ENCODE data around the gene APOLD1. TPM values are rescaled to one million over a fixed set of nuclear protein-coding genes. Genes with fewer than 3 reads are reported as not detected.
A peak's percentile ranks its signal among the peaks of the same experiment; 100 is the strongest.

Gene APOLD1
- total and polyA plus RNA-seq, 2 of the 4 experiments (the other 2 are of a cell fraction): 2.3 to 4.5 TPM

DNA sequence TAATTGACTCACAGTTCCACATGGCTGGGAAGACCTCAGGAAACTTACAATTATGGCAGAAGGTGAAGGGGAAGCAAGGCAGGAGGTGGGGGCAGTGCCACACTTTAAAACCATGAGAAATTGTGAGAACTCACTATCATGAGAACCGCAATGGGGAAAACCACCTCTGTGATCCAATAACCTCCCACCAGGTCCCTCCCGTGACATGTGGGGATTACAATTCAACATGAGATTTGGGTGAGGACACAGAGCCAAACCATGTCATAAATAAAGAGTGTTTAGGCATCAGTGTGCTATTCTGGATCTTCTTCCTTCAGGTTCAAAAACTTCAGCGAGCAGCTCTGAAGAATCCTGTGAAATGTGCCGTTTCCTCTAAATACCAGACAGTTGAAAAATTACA is 37.4 kb downstream of the APOLD1 start:
- H3K23ac ChIP-seq (ENCODE audit: low read depth, low read length): peak overlapping the region; percentile 60
- H3K4ac ChIP-seq (ENCODE audit: low read depth, low read length): peak overlapping the region; percentile 81
- H4K8ac ChIP-seq (ENCODE audit: low read depth in 2 of 2, low read length in 2 of 2): peak overlapping the region; percentile 2 to 93; a peak in 2 of 4 replicates
- no peaks in the 10 kb centered on the region for H3K27me3 ChIP-seq (ENCODE audit: control insufficient read depth, insufficient read depth, low read length)
- intact Hi-C loops (cut with micrococcal nuclease): no loop called here
- H3K4me2 ChIP-seq (ENCODE audit: low read depth, low read length): no peak overlapping the region
- H2AK5ac ChIP-seq (ENCODE audit: low read depth, low read length): peak overlapping the region; percentile 52
- H2BK15ac ChIP-seq (ENCODE audit: low read depth, low read length): peak overlapping the region; percentile 64; the same call in 1 of the 3 replicates
- H2AFZ ChIP-seq (replicated peaks; ENCODE audit: low read length, poor library complexity): no peak overlapping the region
- peak overlapping the region; percentile 80 for H2BK120ac ChIP-seq (ENCODE audit: low read depth, low read length)
- BruUV-seq (replicated peaks): no TSS peak
- ChIA-PET CTCF (no interaction called here), POLR2A (ENCODE audit: unreplicated experiment) (no interaction called here)
- peak; percentile 2 for ATAC-seq (ENCODE audit: low read depth)
- H3K9ac ChIP-seq (ENCODE audit: low read depth, low read length): no peak overlapping the region
- H2AK9ac ChIP-seq (replicated peaks; ENCODE audit: low read depth, low read length, poor library complexity): no peak overlapping the region
- peak overlapping the region; percentile 77 for H4K91ac ChIP-seq (ENCODE audit: insufficient read depth, low read depth, low read length)
- dilution Hi-C loops (cut with HindIII; ENCODE audit: low sequenced_read_pairs, unreplicated experiment): no loop called here
- H2BK5ac ChIP-seq (ENCODE audit: low read depth, low read length, poor library complexity, severe bottlenecking): peak overlapping the region; percentile 97
- peak overlapping the region; percentile 70 for H3K27ac ChIP-seq (ENCODE audit: insufficient read depth, low read length)
- H3K18ac ChIP-seq (ENCODE audit: low read depth, low read length): peak overlapping the region; percentile 76
- H3K79me1 ChIP-seq (ENCODE audit: low read depth in 1 of 2, low read length in 2 of 2): peaks cover 23 to 59% of the 10 kb centered on the region in 2 experiments
- no CpG with 5 or more reads among the region's 4 CpGs for WGBS, 2 experiments (ENCODE audit: extremely low coverage in 2 of 2, insufficient read length in 1 of 2)
- H4K20me1 ChIP-seq (ENCODE audit: insufficient read depth, low read length): peaks cover 7% of the 10 kb centered on the region; the same call in 1 of the 2 replicates
- peak overlapping the region; percentile 76 for H2BK20ac ChIP-seq (ENCODE audit: low read depth, low read length)
- H3K36me3 ChIP-seq (ENCODE audit: control insufficient read depth, insufficient read depth, low read length): peaks cover 40% of the 10 kb centered on the region
- no peaks in the 10 kb centered on the region for H3K9me3 ChIP-seq (ENCODE audit: control insufficient read depth, insufficient read depth, low read length)
- H3K14ac ChIP-seq (replicated peaks; ENCODE audit: low read depth, low read length): peak overlapping the region; percentile 81
- H3K56ac ChIP-seq (ENCODE audit: extremely low read depth, insufficient read depth, low read length): no peak overlapping the region; the same call in 1 of the 2 replicates
- no peak for TF ChIP-seq NFE2L2 (IDR thresholded peaks at IDR 0.05; ENCODE audit: low read depth, low read length)
- no peak for TF ChIP-seq SMC3 (IDR thresholded peaks at IDR 0.05; ENCODE audit: low read depth, low read length)
- no peak for TF ChIP-seq POLR2A (IDR thresholded peaks at IDR 0.05; ENCODE audit: low read depth, low read length)
- no peak for TF ChIP-seq RCOR1 (IDR thresholded peaks at IDR 0.05; ENCODE audit: insufficient replicate concordance, low read length)
- TF ChIP-seq CHD1 (IDR thresholded peaks at IDR 0.05; ENCODE audit: low read depth, low read length): no peak
- TF ChIP-seq MAFK (IDR thresholded peaks at IDR 0.05; ENCODE audit: low read depth, low read length): no peak
- TF ChIP-seq USF2 (IDR thresholded peaks at IDR 0.05; ENCODE audit: low read depth, low read length): no peak
- no peak for TF ChIP-seq RAD21 (IDR thresholded peaks at IDR 0.05; ENCODE audit: low read length)
- TF ChIP-seq, protein P1, sequence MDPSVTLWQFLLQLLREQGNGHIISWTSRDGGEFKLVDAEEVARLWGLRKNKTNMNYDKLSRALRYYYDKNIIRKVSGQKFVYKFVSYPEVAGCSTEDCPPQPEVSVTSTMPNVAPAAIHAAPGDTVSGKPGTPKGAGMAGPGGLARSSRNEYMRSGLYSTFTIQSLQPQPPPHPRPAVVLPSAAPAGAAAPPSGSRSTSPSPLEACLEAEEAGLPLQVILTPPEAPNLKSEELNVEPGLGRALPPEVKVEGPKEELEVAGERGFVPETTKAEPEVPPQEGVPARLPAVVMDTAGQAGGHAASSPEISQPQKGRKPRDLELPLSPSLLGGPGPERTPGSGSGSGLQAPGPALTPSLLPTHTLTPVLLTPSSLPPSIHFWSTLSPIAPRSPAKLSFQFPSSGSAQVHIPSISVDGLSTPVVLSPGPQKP (IDR thresholded peaks at IDR 0.05; ENCODE audit: borderline replicate concordance, low read depth, low read length): no peak
- no peak for TF ChIP-seq MAZ (IDR thresholded peaks at IDR 0.05; ENCODE audit: borderline replicate concordance, low read depth, low read length)
- TF ChIP-seq CTCF (conservative IDR thresholded peaks at IDR 0.05; ENCODE audit: low read depth, low read length): no peak
- no peak for TF ChIP-seq RFX5 (IDR thresholded peaks at IDR 0.05; ENCODE audit: low read depth, low read length)
- TF ChIP-seq CEBPB (IDR thresholded peaks at IDR 0.05; ENCODE audit: low read depth, low read length): no peak
- TF ChIP-seq FOS (IDR thresholded peaks at IDR 0.05; ENCODE audit: low read depth, low read length): no peak
- TF ChIP-seq BHLHE40 (IDR thresholded peaks at IDR 0.05; ENCODE audit: low read depth, low read length): no peak
- no peak for TF ChIP-seq MXI1 (IDR thresholded peaks at IDR 0.05; ENCODE audit: borderline replicate concordance, low read depth, low read length)
- DNase-seq: peak; percentile 47
- peak overlapping the region; percentile 65; the same call in 1 of the 2 replicates for H4K5ac ChIP-seq (ENCODE audit: low read depth, low read length)
- H3K4me3 ChIP-seq (ENCODE audit: insufficient read depth, low read depth, low read length): no peak overlapping the region
- in situ Hi-C loops (cut with MboI; ENCODE audit: low sequenced_read_pairs): no loop called here
- H3K9me1 ChIP-seq (ENCODE audit: insufficient read depth, low read length): peaks cover 13% of the 10 kb centered on the region
- peaks cover 25% of the 10 kb centered on the region for H3K4me1 ChIP-seq (ENCODE audit: control insufficient read depth, insufficient read depth, low read length)

Data from IMR-90 (cell line).